ENCODE data around the gene RABEP2.
"Not testable (repeated sequence)": the region's sequence is repeated elsewhere in the genome, so short reads cannot be mapped to it uniquely, and the experiment has no call there.

RABEP2 gene

DNA sequence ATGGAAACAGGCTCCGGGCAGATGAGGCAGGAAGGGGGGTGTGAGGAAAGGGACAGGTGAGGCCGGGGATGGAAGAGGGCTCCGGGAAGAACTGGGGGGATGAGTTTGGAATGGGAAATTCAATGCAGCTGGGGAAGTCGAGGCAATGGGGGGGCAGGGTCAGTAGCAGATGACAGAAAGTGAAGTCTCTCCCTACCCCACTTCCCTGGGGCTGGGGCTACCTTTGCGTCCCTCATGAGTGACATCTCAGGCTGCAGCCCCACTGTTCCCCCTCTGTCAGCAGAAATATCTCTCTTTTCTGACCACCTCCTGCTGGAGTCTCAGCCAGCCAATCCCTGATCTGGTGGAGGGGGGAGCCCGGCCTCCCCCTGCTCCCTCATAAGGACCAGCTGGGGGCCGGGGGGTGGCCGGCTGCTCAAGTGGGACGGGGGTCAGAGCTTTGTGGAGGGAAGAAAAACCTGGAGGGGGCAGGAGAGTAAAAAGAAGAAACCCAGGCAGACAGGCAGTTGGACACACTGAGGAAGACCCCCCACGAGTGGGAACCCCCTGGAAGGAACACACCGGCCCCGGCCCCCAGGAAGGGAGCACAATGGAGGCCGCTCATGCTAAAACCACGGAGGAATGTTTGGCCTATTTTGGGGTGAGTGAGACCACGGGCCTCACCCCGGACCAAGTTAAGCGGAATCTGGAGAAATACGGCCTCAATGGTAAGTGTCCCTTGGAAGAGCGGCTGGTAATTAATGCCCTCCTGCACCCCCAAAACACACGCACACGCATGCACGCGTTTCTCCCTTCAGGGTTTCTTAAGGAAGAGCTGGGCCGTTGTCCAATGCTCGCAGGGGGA is 46.7 kb downstream of the RABEP2 start, which contains the start of gene ATP2A1:
Gene ATP2A1, plus strand, starts transcription at position 406 of the 844 bp plus-strand sequence. Its CDS starts 184 bp downstream, at position 590.
- DNase-seq (ENCODE audit: low read depth) = no peak

DNA sequence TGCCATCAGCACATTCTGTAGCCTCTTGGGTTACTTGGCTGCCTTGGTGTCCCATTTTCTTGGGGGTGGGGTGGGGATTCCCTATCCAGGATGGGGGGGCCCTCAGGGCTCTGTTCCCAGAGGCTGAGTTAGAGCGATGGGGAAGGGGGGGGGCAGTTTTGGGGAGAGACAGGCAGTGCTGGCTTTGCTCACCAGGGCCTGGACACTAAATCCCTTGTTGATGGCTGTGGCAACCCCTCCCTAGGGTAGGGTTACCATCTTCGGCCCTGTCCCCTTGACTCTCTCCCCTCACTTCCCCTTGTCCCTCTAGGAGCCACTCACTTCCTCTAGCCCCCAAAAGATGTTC is 47.4 kb downstream of the RABEP2 start:
- DNase-seq (ENCODE audit: low read depth) = no peak

DNA sequence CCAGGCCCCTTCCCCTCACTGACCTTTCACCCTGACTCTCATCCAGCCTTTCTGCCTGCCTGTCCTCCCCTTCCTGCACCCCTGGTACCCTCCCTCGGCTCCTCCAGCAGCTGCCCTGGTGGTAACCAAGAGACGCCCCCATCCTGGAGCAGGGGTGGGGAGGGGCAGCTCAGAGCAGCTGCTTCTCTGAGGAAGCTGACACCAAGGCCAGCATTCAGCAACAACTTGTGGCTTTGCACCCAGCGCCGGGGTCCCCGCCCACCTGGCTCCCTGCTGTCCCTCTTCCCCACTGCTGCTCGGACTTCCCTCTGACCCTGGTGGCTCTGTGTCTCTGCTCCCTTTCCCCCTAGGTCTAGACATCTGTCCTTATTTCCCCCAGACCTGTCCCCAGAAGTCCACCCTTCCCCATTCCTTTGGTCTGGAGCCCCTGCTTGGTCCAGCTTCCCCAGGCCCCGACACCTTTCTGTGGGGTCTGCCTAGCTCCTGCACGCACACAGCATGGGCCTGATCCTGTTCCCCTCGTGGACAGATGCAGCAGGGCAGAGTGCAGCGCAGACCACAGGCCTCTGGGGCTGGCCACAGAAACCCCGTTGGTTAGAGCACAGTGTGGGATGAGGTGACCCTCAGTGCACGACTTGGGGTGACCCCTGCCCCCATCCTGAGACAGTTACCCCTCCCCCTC is 47.9 kb downstream of the RABEP2 start:
- DNase-seq (ENCODE audit: low read depth) = no peak

DNA sequence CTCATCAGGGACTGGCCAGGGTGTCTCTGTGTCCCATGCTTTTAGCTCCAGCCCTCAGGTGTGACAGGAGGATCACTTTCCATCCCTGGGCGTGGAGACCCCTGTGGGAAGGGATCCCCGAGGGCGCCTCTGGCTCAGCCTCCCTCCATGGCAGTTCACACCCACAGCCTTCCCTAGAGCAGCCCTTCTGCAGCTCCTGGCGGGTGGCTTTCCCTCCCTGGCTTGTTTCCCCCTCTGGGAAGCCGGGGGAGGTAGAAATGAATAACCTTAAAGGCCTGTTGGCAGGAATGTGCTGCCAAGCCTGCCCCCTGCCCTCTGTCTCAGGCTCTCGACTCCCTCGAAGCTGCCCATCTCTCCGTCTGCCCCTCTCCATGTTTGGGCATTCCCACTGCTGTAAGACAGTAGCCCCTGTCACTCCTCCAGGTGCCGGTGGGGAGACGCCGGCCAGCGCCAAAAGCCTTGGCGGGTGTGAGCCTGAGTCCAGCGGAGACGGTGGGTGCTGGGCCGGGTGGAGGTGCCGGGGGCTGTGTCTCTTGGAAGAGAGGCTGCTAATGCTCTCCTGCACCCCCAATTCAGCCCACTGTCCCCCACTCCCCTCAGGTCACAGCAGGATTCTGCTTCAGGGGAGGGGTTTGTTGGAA is 48.9 kb downstream of the RABEP2 start:
- no peak for DNase-seq (ENCODE audit: low read depth)

DNA sequence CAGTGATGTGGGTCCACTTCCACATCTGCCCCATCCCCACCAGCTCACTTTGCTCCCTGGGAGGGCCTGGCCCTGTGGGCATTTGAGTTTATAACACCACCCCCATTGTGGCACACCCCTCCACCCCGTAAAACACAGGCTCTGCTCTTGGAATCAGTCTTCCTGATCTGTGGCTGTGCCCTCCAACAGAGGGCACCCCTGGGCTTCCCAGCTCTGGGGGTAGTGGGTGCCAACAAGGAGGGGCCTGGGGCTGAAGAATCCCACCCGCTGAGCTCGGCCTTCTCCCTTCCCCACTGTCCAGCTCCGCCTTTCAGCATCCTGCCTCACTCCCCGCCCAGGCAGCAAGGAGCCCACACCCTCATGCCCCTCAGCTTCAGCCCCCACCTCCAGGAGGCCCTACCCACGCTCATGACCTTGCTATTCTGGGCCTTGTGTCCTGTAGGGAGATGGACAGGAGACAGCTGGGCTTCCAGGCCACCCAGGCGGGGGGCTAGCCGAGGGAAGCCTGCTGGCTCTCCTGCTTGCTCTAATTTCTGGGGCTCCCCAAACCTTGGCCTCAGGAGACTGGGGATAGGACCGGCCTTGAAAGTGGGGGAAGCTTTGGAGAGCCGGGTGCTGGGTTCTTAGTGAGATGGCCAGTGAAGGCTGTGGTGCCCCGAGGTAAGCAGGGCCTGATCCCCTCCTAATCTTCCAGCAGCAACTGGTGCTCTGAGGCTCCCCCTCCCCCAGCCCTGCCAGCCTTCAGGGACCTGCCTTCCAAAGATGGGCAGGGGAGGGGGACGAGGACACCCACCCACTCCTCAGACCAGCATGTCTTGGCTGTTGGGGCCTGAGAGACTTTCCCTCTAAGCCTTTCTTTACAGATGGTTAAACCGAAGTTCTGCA is 49.7 kb downstream of the RABEP2 start:
- DNase-seq (ENCODE audit: low read depth) = no peak

DNA sequence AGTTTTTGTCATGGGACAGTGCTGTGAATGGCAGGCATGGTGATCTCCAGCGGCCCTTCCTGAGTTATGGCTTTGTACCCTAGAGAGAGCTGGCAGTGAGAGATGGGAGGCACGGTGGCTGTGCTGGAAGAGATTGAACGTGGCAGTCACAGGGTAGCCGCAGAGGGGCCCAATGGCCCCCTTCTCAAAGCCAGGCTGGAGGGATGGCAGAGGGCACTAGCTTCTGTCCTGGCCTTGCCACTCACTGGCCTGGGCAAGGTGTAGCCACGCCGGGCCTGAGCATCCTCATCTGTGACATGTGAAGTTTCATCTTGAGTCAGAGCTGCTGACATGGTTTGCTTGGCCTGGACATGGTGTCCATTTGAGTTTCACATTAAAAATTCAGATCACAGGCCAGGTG is 50.6 kb downstream of the RABEP2 start:
- DNase-seq (ENCODE audit: low read depth) = no peak

DNA sequence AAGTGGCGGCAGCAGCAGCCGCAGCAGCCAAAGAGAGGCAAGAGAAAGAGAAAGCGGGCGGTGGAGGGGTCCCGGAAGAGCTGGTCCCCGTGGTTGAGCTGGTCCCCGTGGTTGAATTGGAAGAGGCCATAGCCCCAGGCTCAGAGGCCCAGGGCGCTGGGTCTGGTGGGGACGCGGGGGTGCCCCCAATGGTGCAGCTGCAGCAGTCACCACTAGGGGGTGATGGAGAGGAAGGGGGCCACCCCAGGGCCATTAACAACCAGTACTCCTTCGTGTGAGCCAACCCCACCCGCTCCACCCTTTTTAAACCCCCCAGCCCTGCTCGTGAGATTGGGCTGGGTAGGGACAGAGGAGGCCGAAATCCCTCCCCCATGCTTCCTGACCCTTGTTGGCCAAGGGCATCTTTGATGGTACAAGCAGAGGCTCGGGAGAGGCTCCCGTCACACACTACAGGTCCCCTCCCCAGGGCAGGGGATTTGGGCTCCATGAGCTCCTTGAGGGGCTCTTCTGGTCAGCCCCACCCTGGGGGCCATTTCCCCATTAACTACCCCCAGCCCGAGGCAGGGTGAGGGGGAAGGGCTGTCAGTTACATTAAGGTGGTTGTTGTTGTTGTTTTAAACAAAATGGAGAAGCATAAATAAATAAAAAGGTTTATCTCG is 51.4 kb downstream of the RABEP2 start:
- peak; percentile 44 for DNase-seq (ENCODE audit: low read depth)

DNA sequence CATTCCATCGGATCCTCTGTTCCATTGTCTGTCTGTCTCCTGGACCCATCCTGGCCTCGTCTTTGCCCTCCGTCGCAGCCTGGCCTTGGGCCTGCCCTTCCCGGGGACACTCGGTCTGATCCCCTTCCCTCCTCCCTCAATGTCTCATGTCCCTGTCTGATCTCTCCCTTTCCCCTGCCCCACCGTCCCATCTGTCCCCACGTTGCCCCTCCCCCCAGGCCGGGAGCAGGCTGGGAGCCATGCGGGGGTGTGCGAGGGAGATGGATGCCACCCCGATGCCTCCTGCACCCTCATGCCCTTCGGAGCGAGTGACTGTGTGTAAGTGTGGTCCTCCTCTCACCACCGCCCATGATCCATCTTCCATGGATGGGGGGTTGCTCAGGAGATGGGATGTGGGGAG is 52.1 kb downstream of the RABEP2 start:
- DNase-seq (ENCODE audit: low read depth) = no peak

DNA sequence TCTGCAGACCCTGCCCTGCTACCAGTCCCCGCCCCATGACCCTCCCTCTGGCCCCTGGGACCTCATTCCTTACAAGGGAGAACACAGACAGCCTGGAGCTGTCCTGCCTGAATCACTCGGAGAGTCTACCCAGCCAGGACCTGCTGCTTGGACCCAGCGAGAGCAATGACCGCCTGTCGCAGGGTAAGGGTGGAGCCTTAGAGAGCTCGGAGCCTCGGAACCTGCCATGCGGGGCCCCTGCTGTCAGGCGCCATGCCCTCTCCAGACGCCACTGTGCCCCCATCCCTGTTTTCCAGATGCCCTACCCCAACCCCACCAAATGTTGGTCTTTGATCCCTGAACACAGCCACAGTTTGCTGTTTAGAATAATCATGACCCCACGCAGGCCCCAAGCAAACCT is 55.8 kb downstream of the RABEP2 start:
- DNase-seq (ENCODE audit: low read depth) = no peak

DNA sequence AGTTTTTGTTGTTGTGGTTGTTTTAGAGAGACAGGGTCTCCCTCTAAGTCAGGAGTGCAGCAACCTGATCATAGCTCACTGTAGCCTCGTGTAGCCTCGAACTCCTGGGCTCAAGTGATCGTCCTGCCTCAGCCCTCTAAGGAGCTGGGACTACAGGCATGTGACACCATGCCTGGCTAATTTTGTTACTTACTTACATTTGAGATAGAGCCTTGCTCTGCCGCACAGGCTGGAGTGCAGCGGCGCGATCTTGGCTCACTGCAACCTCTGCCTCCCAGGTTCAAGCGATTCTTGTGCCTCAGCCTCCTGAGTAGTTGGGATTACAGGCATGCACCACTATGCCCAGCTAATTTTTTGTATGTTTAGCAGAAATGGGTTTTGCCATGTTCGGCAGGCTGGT is 57.4 kb downstream of the RABEP2 start:
- not testable (repeated sequence) for DNase-seq (ENCODE audit: low read depth)

DNA sequence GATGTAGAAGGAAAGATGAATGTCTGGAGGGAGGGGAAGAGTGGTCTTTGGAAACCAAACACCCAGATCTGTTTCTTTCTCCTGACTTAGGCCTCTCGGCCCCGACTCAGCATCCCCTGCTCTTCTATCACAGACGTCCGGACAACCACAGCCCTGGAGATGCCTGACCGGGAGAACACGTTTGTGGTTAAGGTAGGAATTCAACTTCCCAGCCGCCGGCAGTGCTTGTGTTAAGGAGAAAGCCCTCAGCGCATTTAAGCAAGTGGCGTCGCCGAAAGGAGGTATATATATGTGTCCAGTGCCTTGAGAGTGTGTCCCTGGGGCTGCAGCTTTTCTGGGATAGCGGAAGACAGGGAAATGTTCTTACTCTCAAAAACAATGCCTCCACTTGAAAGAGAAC is 57.8 kb downstream of the RABEP2 start:
- DNase-seq (ENCODE audit: low read depth) = no peak

DNA sequence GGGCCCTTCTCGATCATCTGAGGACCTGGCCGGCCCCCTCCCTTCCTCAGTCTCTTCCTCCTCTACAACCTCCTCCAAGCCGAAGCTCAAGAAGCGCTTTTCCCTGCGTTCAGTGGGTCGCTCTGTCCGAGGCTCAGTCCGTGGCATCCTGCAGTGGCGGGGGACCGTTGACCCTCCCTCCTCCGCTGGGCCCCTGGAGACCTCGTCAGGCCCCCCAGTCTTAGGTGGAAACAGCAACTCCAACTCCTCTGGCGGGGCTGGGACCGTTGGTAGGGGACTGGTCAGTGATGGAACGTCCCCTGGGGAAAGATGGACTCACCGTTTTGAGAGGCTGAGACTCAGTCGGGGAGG is 58.6 kb downstream of the RABEP2 start:
- no peak for DNase-seq (ENCODE audit: low read depth)

DNA sequence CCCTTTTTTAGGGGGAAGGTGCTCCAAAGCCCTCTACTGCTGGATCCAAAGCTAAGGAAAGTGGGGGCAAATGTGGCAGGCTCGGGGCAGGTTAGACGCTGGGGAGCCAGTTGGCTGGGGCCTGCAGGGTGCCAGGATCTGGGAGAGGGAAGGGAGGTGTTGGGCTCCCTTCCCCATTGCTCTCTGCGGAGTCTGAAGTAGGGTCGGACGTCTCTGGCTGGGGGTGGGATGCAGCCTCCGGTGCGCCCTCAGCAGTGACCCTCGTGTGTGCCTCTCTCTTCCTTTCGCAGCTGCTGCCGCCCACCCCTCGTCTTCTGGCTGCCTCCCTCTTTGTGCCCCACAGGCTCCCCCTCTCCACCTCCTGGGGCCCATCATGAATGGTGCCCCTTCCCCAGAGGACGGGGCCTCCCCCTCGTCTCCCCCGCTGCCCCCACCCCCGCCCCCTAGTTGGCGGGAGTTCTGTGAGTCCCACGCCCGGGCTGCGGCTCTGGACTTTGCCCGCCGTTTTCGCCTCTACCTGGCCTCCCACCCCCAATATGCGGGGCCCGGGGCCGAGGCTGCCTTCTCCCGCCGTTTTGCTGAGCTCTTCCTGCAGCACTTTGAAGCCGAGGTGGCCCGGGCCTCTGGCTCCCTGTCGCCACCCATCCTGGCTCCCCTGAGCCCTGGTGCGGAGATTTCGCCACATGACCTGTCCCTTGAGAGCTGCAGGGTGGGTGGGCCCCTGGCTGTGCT is 59.1 kb downstream of the RABEP2 start:
- no peak for DNase-seq (ENCODE audit: low read depth)

DNA sequence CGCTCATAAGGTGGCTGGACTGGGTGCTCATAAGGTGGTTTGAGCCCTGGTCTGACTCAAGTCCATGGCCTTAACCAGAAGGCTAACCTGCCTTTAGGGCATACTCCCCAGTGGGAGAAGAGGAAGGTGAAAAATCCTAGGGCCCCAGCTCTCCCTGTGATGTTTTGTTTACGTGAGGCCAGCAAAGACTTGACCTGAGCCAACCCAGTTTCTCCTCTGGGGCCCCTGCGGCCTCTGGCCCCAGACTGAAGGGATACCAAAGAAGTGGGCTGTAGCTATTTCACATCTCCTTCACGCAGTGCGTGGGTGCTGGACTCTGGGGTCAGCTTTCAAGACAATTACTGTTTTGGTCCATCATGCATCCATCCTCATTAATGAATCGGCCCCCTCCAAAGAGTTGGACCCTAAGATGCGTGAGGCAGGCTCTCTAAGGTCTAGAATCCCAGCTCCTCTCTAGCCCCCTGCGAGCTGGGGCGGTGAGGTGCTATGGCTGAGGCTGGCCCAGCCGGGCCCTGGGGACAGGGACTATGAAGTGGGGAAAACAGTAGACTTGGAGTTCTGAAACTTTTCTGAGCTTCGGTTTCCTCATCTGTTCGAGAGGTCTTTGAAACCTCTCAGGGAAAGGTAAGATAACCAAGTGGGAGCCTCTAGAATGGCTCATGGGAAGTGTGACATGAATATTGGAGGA is 59.9 kb downstream of the RABEP2 start:
- DNase-seq (ENCODE audit: low read depth) = no peak

DNA sequence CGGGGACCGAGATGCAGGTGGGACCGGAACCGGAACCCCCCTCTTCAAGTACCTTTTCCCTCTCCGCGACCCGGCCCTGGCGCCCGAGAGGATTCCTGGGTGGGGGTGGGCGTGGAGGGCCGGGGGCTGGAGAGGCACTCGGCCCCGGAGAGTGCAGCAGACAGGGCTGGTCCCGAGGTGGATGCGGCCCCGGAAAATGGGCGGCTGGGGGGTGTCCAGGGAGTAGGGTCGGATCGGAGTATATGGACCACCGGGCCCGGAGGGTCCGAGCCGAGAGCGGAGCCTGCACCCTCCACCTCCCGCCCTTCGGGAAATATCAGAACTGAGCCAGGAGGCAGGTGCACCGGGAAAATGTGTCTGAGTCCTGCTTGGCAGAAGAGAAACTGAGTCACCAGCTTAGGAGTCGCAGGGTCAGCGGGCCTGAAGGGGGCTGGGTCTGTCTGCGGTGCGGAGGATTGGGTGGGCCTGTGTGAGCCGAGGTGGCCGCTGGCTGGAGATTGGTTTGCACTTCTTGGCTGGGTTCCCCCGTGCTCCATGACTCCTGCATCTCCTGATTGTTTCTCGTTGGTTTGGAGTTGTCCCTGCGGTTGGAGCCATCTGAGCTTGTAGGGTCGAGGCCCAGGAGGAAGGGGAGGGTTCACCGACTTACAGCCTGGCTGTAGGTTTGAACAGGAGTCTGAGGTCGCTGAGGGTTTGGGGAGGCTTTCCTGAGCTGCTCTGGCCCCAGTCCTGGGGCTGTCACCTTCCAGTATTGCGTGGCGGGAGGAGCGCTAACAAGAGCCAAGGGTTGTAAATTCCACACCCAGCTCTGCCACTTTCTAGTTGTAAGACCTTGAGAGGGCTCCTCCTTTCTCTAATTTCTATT is 60.9 kb downstream of the RABEP2 start:
- no peak for DNase-seq (ENCODE audit: low read depth)

DNA sequence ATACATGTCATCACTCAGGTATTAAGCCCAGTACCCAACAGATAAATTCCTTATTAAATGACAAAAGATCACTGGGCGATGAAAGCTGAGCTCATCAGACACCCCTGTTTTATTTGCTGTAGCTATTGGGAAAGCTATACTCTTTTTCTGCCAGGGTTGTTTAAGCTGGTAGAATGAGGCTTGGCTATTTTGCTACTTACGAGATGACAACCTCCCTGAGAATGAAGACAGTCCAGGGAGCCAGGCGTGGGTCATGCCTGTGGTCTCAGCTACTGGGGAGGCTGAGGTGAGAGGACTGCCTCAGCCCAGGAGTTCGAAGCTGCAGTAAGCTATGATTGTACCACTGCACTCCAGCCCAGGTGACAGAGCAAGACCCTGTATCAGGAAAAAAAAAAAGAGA is 65.7 kb downstream of the RABEP2 start:
- no peak for DNase-seq (ENCODE audit: low read depth)

DNA sequence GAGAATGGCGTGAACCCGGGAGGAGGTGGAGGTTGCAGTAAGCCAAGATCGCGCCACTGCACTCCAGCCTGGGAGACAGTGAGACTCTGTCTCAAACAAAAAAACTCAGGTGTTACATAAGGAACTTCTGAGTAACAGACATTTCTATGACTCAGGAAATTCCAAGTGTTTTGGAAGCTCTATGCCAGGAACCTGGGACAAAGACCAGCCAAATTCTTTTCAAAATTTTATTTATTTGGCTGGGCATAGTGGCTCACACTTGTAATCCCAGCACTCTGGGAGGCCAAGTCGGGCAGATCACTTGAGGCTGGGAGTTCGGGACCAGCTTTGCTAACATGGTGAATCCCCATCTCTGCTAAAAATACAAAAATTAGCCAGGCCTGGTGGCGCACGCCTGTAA is 66.6 kb downstream of the RABEP2 start:
- no peak for DNase-seq (ENCODE audit: low read depth)
